HFFc6 (cell line): ENCODE results near the gene PHF21B. TPM values are rescaled to one million over a fixed set of nuclear protein-coding genes. Genes with fewer than 3 reads are reported as not detected.

Experiments
- DNase-seq: peaks from one replicate; pipeline ENCODE4 v3.0.0-alpha.2; 2018
- H3K27ac Mint-ChIP-seq: 2 replicates; pipeline ENCODE4 v1.8.0; 2020; ENCODE audit warnings: mild to moderate bottlenecking, mixed read lengths
- H3K27me3 Mint-ChIP-seq: 2 replicates; pipeline ENCODE4 v1.8.0; 2021; ENCODE audit warnings: mild to moderate bottlenecking, moderate library complexity, mixed read lengths; ENCODE audit not compliant: insufficient read depth
- H3K36me3 Mint-ChIP-seq: 2 replicates; pipeline ENCODE4 v1.8.0; 2021; ENCODE audit warnings: low read depth, mixed read lengths
- H3K4me1 Mint-ChIP-seq: 2 replicates; pipeline ENCODE4 v1.8.0; 2020; ENCODE audit warnings: low read depth, mixed read lengths
- H3K4me3 Mint-ChIP-seq: 2 replicates; pipeline ENCODE4 v1.8.0; 2020; ENCODE audit warnings: mild to moderate bottlenecking, moderate library complexity, mixed read lengths
- H3K9me3 Mint-ChIP-seq: 2 replicates; pipeline ENCODE4 v1.8.0; 2020; ENCODE audit warnings: mild to moderate bottlenecking, mixed read lengths
- total RNA-seq, 6 experiments: library from RNA; stranded (reverse); fragmentation: NEBNext Ultra II Directional; extraction: Animal tissue kit (Norgen Biotek cat#: 25700); gene quantifications; 2 replicates in 1 of 6; 3 replicates in 5 of 6; pipeline ENCODE4 v1.2.3, GENCODE V29; 2021
- TF ChIP-seq, protein P1 (sequence below): fragments of 200-600 bp; sonication (generic); IDR thresholded peaks from 2 replicates; pipeline ENCODE4 v1.5.0; 2021; ENCODE audit warnings: antibody characterized with exemption, mild to moderate bottlenecking

PHF21B gene
- total RNA-seq, 6 experiments from 2014 or later = not detected

- H3K9me3 Mint-ChIP-seq = no peaks in the 10 kb centered on the region
- H3K27me3 Mint-ChIP-seq = peaks cover 45% of the 10 kb centered on the region
- H3K27ac Mint-ChIP-seq = no peak overlapping the region
- TF ChIP-seq, protein P1, sequence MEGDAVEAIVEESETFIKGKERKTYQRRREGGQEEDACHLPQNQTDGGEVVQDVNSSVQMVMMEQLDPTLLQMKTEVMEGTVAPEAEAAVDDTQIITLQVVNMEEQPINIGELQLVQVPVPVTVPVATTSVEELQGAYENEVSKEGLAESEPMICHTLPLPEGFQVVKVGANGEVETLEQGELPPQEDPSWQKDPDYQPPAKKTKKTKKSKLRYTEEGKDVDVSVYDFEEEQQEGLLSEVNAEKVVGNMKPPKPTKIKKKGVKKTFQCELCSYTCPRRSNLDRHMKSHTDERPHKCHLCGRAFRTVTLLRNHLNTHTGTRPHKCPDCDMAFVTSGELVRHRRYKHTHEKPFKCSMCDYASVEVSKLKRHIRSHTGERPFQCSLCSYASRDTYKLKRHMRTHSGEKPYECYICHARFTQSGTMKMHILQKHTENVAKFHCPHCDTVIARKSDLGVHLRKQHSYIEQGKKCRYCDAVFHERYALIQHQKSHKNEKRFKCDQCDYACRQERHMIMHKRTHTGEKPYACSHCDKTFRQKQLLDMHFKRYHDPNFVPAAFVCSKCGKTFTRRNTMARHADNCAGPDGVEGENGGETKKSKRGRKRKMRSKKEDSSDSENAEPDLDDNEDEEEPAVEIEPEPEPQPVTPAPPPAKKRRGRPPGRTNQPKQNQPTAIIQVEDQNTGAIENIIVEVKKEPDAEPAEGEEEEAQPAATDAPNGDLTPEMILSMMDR = no peak
- H3K4me3 Mint-ChIP-seq = no peak overlapping the region
- H3K36me3 Mint-ChIP-seq = no peaks in the 10 kb centered on the region
- H3K4me1 Mint-ChIP-seq = no peaks in the 10 kb centered on the region
- no peak for DNase-seq
Observed at GRCh38 chr22:44990810-44991209, 19.0 kb downstream of the PHF21B start.

- peaks cover 43% of the 10 kb centered on the region for H3K27me3 Mint-ChIP-seq
Observed at GRCh38 chr22:44990328-44990727, 19.5 kb downstream of the PHF21B start.

GRCh38 chr22:44988671-44989070 lies 21.1 kb downstream of the PHF21B start:
- Mint-ChIP-seq H3K4me3 (no peak overlapping the region), H3K27ac (no peak overlapping the region), H3K36me3 (no peaks in the 10 kb centered on the region), H3K9me3 (peaks cover 6% of the 10 kb centered on the region; the same call in 1 of the 2 replicates), H3K27me3 (peaks cover 34% of the 10 kb centered on the region), H3K4me1 (no peaks in the 10 kb centered on the region)
- no peak for DNase-seq
- TF ChIP-seq, protein P1 = peak; percentile 45

More at GRCh38 chr22:44990328-44990727, 19.5 kb downstream of the PHF21B start:
- no peak overlapping the region for H3K27ac Mint-ChIP-seq
- H3K4me3 Mint-ChIP-seq = no peak overlapping the region
- H3K9me3 Mint-ChIP-seq = no peaks in the 10 kb centered on the region
- H3K4me1 Mint-ChIP-seq = no peaks in the 10 kb centered on the region
- DNase-seq = no peak
- TF ChIP-seq, protein P1 = no peak
- H3K36me3 Mint-ChIP-seq = no peaks in the 10 kb centered on the region

- Mint-ChIP-seq H3K4me1 (no peaks in the 10 kb centered on the region), H3K9me3 (peaks cover 6% of the 10 kb centered on the region; the same call in 1 of the 2 replicates), H3K27me3 (peaks cover 34% of the 10 kb centered on the region), H3K36me3 (no peaks in the 10 kb centered on the region), H3K4me3 (no peak overlapping the region), H3K27ac (no peak overlapping the region)
- TF ChIP-seq, protein P1 = no peak
- DNase-seq = no peak
Observed at GRCh38 chr22:44986926-44987325, 22.9 kb downstream of the PHF21B start.

DNA sequence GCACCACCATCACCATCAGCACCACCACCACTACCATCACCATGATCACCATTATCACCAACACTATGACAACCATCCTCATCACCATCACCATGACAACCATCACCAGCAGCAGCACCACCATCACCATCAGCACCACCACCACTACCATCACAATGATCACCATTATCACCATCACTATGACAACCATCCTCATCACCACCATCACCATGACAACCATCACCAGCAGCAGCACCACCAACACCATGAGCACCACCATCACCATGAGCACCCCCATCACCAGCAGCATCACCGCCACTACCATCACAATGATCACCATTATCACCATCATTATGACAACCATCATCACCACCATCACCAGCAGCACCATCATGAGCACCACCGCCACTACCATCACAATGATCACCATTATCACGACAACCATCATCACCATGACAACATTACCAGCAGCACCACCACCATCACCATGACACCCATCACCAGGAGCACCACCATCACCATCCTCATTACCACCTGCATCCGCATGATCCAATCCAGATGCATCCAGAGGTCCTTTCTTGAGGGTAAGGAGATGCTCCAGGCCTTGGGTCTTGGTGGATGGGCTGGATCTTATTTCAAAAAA lies 23.8 kb downstream of the PHF21B start:
- no peaks in the 10 kb centered on the region for H3K4me1 Mint-ChIP-seq
- TF ChIP-seq, protein P1 = no peak
- no peak for DNase-seq
- H3K27me3 Mint-ChIP-seq = peaks cover 37% of the 10 kb centered on the region
- H3K4me3 Mint-ChIP-seq = no peak overlapping the region
- no peak overlapping the region for H3K27ac Mint-ChIP-seq
- H3K36me3 Mint-ChIP-seq = no peaks in the 10 kb centered on the region
- peaks cover 6% of the 10 kb centered on the region; the same call in 1 of the 2 replicates for H3K9me3 Mint-ChIP-seq
